ENCODE measurements around the gene NR2F2.

The NR2F2 gene

DNA sequence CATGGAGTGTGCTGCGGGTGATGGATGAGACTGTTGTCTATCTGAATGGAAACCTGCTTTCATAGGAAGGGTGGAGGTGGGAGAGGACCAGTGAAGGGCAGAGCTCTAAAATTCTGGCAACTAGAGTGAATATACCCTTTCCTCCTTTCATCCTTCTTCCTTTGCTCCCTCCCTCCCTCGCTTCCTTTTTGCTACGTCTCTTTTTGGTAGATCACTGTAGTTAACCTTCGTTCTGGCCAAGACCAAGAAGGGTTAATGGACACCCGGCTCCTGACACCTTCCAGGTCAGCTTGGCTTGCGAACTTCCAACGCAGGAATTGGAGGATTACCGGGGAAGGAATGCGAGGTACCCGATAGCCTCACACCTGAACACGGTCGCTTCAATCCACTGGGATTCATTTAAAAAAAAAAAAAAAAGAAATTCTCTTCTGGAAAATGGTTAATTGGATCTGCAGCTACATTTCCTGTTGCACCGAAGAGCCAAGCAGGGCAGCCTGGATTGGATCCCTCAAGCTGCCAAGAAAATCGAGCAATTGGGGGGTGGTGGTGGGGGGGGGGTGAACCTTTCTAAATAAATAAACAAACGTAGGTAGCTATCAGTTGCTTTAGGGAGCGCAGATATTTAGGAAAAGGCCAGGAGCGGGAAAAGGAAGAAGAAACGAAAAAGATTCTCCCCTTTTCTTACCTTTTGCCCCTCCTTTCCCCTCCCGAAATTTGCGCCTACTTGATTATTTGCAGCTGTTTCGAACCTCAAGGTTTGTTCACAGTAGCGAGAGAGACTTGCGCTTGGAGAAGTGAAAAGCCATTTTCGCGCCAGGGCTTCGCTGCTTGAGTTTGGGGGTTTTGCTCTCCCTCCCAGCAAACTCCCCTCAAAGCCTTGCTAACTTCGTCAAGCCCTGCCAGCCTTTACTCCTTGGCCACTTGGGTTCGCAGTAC lies 9.5 kb upstream of the NR2F2 start:
- no peak for DNase-seq

DNA sequence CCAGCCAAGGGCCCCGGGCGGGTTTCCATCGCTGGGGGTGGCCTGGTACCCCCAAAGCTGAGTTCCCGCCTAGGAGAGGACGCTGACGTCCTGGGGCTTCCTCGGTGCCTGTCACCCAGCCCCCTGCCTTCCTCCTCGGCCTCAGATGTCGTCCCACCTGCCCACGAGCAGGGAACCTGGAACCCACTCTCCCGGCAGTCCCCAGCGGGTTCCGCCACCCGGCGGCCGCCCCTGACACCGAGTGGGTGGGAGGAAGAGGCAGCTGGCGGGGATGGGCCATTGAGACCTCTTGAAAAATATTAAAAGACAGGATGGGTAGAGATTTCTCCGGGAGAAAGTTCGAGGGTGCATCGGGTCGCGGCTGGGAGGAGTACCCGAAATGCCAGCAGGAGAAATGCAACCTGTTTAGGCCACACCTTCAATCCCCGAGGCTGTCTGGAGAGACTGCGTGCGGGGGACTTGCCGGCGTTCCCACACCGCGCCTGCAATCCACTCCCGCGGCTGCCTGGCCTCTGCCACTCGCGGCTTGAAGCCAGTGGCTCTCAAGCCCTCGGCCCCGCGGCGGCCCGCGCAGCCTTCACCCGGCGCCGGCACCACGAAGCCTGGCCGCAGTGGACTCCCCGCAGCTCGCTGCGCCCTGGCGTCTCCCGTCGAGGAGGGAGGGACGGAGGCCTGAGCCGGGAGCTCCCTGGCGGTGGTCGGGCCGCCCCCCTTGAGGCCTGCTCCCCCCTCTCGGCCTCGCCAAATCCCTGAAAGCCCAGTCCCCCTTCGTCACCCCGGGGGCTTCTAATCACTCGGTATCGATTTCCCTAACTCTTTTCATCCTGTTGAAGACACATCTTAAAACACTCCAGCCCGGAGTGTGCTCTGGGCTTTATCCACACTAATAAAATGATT lies 8.6 kb upstream of the NR2F2 start:
- no peak for DNase-seq

DNA sequence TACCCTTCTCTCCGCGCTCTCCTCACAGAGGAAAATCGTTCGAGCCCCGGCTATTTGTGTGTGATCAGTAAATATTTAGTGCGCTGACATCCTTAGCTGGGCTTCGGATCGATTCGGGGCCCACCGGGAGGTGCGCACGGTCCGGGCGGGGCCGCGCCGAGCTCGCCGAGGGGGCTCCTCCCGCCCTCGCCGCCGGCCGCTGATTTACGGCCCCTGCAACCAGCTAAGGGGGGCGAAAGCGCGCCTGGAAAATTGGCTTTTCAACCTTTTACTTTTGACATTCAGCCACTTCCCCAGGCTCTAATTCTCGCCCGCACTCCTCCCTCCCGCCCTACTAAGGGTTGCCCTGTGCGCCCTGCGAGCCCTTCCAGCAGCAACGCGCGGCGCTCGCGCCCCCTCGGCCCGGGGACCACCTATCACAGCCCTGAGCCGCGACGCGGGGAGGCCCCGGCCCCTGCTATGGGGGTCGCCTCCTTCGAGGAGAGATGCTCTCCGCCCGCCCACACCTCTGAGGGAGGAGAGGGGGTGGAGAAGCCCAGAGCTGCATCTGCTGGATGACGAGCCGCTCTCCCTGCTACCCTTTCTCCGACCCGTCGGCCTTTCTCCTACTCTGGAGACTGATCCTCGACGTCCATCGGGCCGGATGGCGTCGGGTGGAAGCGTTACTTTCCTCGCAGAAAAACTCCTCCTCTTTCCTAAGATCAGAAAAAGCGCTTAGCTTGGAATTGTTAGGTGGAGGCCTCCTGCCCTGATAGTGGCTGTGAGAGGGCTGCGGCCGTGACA lies 7.8 kb upstream of the NR2F2 start:
- DNase-seq: no peak

DNA sequence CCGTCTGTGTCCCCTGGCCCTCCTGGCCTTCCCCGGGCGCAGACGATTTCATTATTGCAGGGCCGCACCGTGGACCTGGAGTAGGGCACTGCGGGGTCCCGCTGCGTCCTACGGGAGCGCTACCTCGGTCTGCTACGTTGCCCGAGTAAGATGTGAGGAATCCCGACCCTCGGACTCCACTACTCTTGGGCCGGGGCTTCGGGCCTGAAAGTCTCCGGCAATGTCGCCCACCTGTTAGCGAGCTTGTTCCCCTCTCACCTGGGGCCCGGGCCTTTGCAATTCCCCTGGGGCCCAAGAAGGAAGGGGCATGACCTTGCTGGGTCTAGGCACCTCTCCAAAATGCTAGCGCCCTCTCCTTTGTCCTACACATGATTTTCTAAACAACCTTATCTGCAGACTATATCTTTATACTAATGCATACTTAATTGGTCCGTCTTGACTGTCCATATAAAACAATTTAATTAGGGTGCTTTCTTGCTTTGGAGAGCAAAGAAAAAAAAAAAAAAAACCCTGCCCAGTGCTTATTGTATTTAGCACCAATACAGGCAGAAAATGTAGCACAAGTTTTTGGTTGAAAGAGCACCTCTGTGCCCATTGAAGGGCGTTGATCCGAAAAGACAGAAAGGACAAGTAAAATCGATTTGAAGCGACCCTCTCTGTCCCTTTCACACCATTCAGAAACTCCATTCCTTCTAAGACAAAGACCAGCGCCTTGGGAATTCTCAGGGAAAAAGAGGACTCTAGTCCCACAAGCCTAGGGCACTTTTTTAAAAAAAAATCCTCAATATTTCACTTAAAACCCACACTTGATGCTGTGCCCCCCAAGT lies 7.0 kb upstream of the NR2F2 start:
- no peak for DNase-seq

DNA sequence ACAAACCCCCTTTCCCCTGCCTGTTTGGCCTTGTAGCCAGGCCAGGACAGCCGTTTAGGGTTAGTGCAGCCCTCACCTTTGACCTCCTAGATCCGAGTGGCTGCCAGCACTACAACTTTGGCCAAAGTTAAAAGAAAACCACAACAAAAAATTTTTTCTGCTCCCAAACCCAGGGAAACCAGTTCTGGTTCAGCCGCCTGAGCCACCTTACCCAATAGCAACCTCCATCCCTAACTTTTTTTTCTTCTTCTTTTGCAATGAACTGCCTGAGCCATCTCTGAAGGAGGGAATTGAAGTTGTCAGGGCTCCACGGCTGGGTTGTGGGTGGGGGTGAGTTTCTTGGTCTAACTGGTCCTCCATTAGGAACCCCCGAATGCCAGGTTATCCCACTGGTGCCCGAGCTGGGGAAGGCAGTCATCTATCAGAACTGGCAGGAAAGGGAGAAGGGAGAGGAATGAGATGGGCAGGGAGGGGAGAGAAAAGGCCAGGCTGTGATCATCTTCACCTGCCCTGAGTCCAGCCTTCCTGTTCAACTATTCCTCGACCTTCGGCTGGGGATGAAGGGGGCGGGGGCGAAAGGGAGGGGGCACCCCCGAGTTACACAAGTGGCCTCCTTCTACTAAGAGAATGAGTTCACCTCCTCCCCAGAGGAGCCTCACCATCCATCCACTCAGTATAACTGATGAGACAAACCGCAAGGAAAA lies 6.2 kb upstream of the NR2F2 start:
- no peak for DNase-seq

DNA sequence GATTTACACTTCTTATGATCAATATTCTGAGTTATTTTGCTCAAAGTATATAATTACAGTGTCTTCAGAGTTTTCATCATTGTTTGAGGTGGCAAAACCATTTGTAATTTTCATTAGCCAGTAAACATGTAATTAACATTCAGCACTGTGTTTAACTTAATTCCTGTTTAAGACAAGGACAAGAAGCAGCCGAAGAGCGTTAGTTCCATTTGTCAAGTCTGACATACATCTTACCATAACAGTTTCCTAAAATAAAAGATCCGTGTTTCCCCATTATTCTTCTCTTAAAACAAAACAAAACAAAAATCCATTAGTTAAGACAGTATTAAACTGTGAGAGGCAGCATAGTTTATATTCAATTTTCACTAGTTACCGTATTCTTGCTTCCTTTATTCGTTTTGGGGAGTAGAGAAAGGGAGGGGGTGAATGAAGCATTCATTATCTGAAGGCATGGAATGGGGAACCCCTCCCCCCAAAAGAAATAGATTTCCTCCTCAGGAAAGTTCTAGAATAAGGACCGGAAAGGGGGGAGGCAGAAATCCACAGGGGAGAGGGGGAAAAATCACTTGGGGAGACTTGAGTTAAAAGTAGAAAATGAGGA lies 5.5 kb upstream of the NR2F2 start:
- no peak for DNase-seq

DNA sequence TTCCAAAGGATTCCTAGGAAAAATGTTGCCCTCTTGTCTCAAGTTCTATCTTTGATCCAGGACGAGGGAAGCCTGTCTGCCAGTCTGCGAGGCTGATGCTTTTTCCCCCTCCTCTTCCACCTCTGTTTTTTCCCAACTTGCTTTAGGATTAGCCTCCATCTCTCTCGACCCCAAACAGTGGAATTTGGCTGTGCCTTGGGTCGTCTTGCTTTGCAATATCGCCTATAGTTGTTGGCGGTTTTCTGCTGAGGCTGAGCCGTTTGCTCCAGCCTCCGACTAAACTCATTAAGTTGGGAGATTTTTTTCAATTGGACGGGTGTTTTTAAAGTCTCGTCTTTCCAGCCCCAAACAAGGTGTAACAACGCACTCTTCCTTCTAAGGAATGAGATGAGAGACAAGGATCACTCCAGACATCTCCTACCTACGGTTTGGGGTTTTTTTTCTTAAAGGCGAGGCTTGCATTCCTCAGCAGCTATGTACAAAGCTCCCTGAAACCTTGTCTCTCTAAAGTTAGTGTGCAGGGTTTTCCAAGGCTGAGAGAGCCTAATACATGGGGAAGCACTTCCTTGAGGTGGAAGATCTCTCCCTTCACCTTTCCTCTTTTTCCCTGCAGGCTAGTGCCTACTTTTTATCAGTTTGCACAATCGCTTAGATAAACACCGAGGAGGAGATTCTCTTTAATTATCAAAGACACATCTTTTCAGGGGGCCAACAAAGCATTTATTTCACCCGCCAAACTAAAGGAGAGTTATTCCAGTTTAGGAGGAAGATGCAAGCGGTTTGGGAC lies 4.8 kb upstream of the NR2F2 start:
- DNase-seq: no peak

DNA sequence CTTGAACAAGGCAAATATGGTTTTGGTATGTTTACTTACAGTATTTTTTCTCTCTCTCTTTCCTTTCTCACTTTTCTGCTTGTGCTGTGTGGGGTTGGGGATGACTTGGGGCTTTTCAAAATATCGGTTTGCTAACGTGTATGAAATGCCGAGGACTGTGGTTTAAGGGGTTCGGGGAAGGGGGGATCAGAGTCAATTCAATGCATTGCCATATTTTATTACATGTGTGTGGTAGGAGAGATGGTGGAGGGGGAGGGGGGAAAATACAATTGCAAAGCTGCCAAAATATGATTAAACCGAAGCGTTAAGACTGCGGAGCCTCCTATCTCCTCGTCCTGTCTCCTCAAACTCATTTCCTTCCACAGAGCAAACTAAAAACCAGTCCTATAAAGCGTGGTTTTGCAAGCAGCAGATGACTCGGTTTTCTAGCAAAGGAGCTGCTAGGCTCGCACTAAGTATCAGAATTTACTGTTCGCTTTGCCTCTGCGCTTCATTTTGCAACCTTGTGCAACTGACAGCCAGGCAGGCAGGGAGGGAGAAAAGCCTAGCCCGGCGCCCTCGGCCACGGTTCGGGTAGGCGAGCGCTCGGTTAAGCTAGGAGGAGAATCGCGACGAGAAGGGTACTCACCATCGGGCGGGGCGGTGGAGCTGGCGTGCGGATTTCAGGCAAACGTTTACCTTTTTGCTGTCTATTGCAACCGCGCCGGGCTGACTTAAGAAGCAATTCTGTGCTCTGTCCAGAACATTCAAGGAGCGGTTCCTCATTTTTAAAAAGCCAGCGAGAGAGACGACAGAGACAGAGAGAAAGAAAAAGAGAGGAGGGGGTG lies 4.0 kb upstream of the NR2F2 start:
- DNase-seq: no peak

DNA sequence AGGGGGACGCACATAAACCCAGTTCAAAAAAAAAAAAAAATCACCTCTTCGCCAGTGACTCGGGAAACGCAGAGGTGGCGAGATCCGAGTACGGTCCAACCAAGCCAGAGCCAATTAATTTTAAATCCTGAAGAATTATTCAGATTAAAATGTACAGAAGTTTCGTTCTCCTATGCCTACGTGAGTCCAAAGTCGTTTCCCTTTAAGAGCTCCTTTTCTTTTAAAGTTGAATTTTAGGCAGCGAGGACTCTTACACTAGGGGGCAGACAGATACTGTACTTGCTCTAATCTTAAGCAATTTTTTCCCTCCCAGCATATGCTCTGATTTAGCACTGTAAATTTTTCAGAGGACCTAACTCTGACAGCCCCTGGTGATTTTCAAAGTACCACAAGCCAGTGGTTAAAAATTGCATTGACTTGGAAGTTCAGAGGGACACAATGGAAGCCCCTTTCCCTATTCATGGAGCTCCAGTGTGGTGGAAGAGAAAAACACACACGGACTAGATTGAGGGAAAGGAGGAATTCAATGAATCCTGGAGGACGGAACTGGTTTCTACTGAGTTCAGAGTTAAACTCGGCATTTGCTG lies 3.3 kb upstream of the NR2F2 start:
- no peak for DNase-seq

DNA sequence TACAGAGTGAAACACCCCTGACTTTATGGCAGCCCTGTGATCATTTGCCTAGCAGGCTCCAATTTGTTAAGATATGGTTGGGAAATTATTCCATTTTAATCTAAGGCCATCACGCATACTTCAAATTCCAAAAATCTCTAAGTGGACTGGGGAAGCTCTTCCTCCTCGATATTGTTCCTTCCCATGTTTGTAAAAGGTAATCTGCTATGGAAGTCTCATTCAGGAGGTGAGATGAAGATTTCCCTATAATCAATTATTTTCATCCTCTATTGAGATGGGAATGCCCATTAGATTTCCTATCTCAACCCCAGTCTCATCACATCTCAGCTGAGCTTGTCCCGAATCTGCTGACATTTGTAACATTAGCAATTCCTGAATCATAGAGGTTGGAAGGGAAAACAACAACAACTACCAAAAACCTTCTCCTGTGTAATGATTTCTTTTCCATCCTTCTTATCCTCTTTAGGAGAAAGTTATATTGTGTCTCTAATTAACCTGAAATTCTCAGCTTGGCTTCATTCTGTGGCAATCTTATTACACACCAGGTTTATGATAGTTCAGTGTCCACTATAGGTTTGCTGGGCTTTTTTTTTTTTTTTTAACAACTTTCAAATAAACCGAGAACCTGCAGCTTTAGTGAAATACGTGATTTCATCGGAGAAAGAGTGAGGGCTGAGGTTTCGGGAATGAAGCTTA lies 2.2 kb upstream of the NR2F2 start:
- DNase-seq: no peak

DNA sequence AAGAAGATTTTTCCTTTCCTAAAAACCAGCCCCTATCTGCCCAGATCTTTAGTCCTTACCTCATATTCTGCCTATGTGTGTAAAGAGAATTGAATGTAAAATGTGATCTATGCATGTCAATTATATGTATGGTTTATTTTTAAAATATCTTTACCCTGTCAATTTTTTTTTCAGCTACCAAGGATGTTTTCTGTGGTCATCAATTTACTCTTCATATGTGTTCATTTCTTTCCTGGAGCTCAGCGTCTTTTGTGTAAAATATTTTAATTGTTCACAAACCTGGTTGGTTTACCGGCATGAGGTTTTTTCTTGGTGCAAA lies 1.7 kb upstream of the NR2F2 start:
- no peak for DNase-seq

DNA sequence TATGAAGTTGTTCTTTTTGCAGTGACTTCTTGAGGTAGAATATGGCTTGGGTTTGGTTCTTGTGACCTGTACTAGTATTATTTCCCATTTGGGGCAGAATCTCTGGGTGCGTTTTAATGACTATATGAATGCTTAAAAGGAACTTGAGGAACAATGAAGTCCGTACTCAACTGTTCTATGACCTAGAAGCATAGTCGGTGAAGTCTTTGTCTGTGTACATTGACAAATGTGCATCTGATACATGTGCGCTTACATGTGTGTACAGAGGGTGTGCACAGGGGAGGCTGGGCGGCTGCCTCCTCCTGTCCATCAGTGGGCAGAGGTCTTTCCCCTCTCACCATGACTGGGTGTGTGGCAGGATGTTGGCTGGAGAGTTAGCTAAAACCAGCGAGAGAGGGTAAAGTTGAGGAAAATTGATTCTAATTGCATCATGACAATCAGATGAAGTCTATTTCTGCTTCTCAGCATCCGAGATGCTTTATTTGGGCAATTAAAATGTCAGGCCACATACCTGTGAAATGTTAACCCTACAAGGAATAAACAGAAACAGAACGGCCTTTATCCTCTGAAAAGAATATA lies 1.0 kb upstream of the NR2F2 start:
- no peak for DNase-seq

DNA sequence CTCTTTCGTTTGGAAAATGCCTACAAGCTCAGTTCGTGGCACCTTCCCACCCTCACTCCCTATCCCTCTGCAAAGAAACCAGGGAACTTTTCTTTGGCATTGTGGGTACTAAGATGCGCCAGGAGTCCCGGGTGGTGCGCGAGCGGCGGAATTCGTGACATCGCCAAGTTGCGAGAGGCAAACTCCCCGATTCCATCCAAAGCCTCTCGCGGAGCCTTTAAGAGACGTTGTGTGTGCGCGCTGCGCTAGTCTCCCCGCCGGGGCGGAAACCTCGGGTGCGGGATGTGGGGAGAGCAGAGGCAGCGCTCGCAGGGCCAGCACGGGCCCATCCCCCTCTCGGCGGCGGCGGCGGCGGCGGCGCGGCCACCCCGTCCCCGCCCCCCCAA lies 443 bp upstream of the NR2F2 start:
- no peak for DNase-seq

DNA sequence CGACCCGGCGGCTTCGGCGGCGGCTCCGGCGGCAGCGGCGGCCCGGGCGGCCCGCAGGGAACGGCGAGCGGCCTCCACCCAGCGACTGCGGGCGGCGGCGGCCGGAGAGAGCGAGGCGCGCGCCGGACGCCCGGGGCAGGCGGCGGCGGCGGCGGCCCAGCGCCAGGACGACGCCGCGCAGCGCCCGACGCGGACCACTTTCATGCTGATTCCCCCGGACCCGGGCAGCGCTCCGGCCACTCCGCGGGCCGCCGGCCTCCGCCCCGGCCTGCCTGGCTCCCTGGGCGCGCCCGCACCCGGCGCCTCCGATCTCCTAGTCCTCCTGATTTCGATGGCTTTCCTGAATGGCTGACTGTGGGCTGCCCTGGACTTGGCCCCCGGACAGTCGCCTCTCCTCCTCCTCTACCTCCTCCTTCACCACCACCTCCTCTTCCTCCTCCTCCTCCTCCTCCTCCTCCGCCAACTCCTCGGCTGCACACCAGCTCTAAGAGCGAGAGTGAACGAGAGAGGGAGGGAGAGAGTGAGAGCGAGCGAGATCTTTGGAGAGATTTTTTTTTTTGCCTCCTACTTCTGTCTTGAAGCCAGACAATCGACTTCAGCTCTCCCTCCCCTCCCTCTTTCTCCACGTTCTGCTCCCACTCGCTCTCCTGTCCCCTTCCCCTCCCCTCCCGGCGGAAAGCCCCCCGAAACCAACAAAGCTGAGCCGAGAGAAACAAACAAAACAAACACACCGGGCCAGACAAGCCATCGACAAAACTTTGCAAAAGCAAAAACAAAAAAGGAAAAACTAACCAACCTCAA lies 844 bp downstream of the NR2F2 start:
- no peak for DNase-seq

DNA sequence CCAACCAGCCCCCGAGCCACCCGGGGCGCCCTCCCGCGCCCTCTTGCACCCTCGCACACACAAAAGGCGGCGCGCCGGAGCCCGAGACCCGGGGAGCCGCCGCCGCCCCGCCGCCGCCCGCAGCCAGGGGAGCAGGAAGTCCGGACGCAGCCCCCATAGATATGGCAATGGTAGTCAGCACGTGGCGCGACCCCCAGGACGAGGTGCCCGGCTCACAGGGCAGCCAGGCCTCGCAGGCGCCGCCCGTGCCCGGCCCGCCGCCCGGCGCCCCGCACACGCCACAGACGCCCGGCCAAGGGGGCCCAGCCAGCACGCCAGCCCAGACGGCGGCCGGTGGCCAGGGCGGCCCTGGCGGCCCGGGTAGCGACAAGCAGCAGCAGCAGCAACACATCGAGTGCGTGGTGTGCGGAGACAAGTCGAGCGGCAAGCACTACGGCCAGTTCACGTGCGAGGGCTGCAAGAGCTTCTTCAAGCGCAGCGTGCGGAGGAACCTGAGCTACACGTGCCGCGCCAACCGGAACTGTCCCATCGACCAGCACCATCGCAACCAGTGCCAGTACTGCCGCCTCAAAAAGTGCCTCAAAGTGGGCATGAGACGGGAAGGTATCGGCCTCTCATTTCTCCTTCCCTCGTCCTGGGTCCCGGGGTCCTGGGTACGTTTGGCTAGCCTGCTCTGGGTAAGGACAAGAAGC lies 1.6 kb downstream of the NR2F2 start:
- DNase-seq: no peak

DNA sequence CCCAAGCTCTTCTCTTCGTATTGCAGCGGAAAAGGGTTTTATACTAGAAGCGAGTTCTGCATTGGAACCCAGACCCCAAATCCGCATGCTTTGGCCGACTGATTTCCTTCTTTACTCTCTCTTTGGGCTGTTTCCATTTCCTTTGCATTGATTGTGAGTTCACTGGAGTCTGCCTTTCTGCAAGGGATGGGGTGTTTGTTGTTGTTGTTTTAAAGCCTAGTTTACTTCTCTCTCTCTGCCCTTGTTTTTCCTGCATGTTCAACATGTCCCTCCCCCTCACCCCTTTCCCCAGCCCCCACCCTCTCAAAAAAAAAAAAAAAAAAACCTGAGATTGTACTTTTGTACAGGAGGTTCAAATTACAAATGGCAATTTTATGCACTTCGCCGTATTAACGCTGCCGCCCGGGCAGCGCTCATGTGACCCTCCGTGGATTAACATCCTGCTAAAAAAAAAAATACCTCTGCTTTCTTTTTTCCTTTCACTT lies 2.2 kb downstream of the NR2F2 start:
- DNase-seq: no peak
